ENCODE data around the gene TM4SF18. TPM values are rescaled to one million over a fixed set of nuclear protein-coding genes. Genes with fewer than 3 reads are reported as not detected.
A peak's percentile ranks its signal among the peaks of the same experiment; 100 is the strongest.
"Not testable (repeated sequence)": the region's sequence is repeated elsewhere in the genome, so short reads cannot be mapped to it uniquely, and the experiment has no call there.

Gene TM4SF18
- polyA plus RNA-seq, 1 donor (not counting 4 experiments of a cell fraction or from before 2014, with no cell fraction given), result not detected

- dilution Hi-C loops (cut with MboI; ENCODE audit: extremely low pct_ligation_motif_present, low sequenced_read_pairs), result no loop called here
- Histone ChIP-seq H3K27me3 (ENCODE audit: control insufficient read depth, extremely low read depth, insufficient read depth, low read length) (no peaks in the 10 kb centered on the region), H3K79me2 (ENCODE audit: control insufficient read depth, insufficient read depth, low read length) (no peaks in the 10 kb centered on the region), H3K4me1 (ENCODE audit: control insufficient read depth, extremely low read depth, insufficient read depth, low read length) (peaks cover 42% of the 10 kb centered on the region), H3K4me2 (ENCODE audit: control insufficient read depth, extremely low read depth, insufficient read depth, low read depth, low read length) (peak overlapping the region; percentile 91), H3K9ac (ENCODE audit: control insufficient read depth, extremely low read depth, insufficient read depth, low read length) (no peak overlapping the region), H3K9me1 (ENCODE audit: control insufficient read depth, extremely low read depth, insufficient read depth, low read length) (no peaks in the 10 kb centered on the region), H3K36me3 (ENCODE audit: control insufficient read depth in 2 of 2, extremely low read depth in 1 of 2, insufficient read depth in 2 of 2, low read length in 2 of 2) (no peaks in the 10 kb centered on the region), H3K27ac (ENCODE audit: control insufficient read depth, insufficient read depth, low read length) (peak overlapping the region; percentile 84), H4K20me1 (ENCODE audit: control insufficient read depth, extremely low read depth, insufficient read depth, low read length) (no peaks in the 10 kb centered on the region), H3K4me3 (ENCODE audit: control insufficient read depth in 2 of 3, extremely low read depth in 1 of 3, insufficient read depth in 2 of 3, low read depth in 1 of 3, low read length in 3 of 3) (peak overlapping the region in 2 of 3 experiments; percentile 46 to 63), H3K9me3 (ENCODE audit: control insufficient read depth, low read depth, low read length) (no peaks in the 10 kb centered on the region), H2AFZ (ENCODE audit: control insufficient read depth, low read length) (no peak overlapping the region)
- FAIRE-seq (peak; percentile 99), DNase-seq (ENCODE audit: low read depth, low spot score) (peak; percentile 88)
- no peak for TF ChIP-seq EZH2 (IDR thresholded peaks at IDR 0.05; ENCODE audit: low read length)
Observed at GRCh38 chr3:149339931-149340309, 6.5 kb upstream of the TM4SF18 start.

GRCh38 chr3:149337486-149337885 lies 4.0 kb upstream of the TM4SF18 start:
- dilution Hi-C loops (cut with MboI; ENCODE audit: extremely low pct_ligation_motif_present, low sequenced_read_pairs), result not testable (repeated sequence)

GRCh38 chr3:149336925-149337324 lies 3.5 kb upstream of the TM4SF18 start:
- no peak overlapping the region for H2AFZ ChIP-seq (ENCODE audit: control insufficient read depth, low read length)
- no peak for DNase-seq (ENCODE audit: low read depth, low spot score)
- H3K27me3 ChIP-seq (ENCODE audit: control insufficient read depth, extremely low read depth, insufficient read depth, low read length), result no peaks in the 10 kb centered on the region
- H3K36me3 ChIP-seq (ENCODE audit: control insufficient read depth in 2 of 2, extremely low read depth in 1 of 2, insufficient read depth in 2 of 2, low read length in 2 of 2), result no peaks in the 10 kb centered on the region
- no peaks in the 10 kb centered on the region for H4K20me1 ChIP-seq (ENCODE audit: control insufficient read depth, extremely low read depth, insufficient read depth, low read length)
- no peak overlapping the region for H3K4me3 ChIP-seq (ENCODE audit: control insufficient read depth in 2 of 3, extremely low read depth in 1 of 3, insufficient read depth in 2 of 3, low read depth in 1 of 3, low read length in 3 of 3)
- no peak overlapping the region for H3K27ac ChIP-seq (ENCODE audit: control insufficient read depth, insufficient read depth, low read length)
- no peaks in the 10 kb centered on the region for H3K9me3 ChIP-seq (ENCODE audit: control insufficient read depth, low read depth, low read length)
- no peak for FAIRE-seq
- H3K9me1 ChIP-seq (ENCODE audit: control insufficient read depth, extremely low read depth, insufficient read depth, low read length), result no peaks in the 10 kb centered on the region
- no peak for TF ChIP-seq CTCF (optimal IDR thresholded peaks at IDR 0.05 in 1 of 3, IDR thresholded peaks at IDR 0.05 in 1 of 3, conservative IDR thresholded peaks at IDR 0.05 in 1 of 3; ENCODE audit: extremely low read depth in 1 of 3, insufficient read depth in 2 of 3, low read length in 3 of 3)
- H3K9ac ChIP-seq (ENCODE audit: control insufficient read depth, extremely low read depth, insufficient read depth, low read length), result no peak overlapping the region
- no peak overlapping the region for H3K4me2 ChIP-seq (ENCODE audit: control insufficient read depth, extremely low read depth, insufficient read depth, low read depth, low read length)
- H3K4me1 ChIP-seq (ENCODE audit: control insufficient read depth, extremely low read depth, insufficient read depth, low read length), result peaks cover 24% of the 10 kb centered on the region
- dilution Hi-C loops (cut with MboI; ENCODE audit: extremely low pct_ligation_motif_present, low sequenced_read_pairs), result no loop called here
- H3K79me2 ChIP-seq (ENCODE audit: control insufficient read depth, insufficient read depth, low read length), result no peaks in the 10 kb centered on the region

More at GRCh38 chr3:149337486-149337885, 4.0 kb upstream of the TM4SF18 start:
- H3K4me2 ChIP-seq (ENCODE audit: control insufficient read depth, extremely low read depth, insufficient read depth, low read depth, low read length); H3K9me1 ChIP-seq (ENCODE audit: control insufficient read depth, extremely low read depth, insufficient read depth, low read length); H3K27ac ChIP-seq (ENCODE audit: control insufficient read depth, insufficient read depth, low read length); H3K4me3 ChIP-seq (ENCODE audit: control insufficient read depth in 2 of 3, extremely low read depth in 1 of 3, insufficient read depth in 2 of 3, low read depth in 1 of 3, low read length in 3 of 3); H2AFZ ChIP-seq (ENCODE audit: control insufficient read depth, low read length); H3K9ac ChIP-seq (ENCODE audit: control insufficient read depth, extremely low read depth, insufficient read depth, low read length); H4K20me1 ChIP-seq (ENCODE audit: control insufficient read depth, extremely low read depth, insufficient read depth, low read length); H3K36me3 ChIP-seq (ENCODE audit: control insufficient read depth in 2 of 2, extremely low read depth in 1 of 2, insufficient read depth in 2 of 2, low read length in 2 of 2); H3K9me3 ChIP-seq (ENCODE audit: control insufficient read depth, low read depth, low read length); FAIRE-seq; H3K79me2 ChIP-seq (ENCODE audit: control insufficient read depth, insufficient read depth, low read length); DNase-seq (ENCODE audit: low read depth, low spot score); H3K27me3 ChIP-seq (ENCODE audit: control insufficient read depth, extremely low read depth, insufficient read depth, low read length): not testable (repeated sequence)
- peaks cover 29% of the 10 kb centered on the region for H3K4me1 ChIP-seq (ENCODE audit: control insufficient read depth, extremely low read depth, insufficient read depth, low read length)
